ENCODE data around the gene CRACDL.

DNA sequence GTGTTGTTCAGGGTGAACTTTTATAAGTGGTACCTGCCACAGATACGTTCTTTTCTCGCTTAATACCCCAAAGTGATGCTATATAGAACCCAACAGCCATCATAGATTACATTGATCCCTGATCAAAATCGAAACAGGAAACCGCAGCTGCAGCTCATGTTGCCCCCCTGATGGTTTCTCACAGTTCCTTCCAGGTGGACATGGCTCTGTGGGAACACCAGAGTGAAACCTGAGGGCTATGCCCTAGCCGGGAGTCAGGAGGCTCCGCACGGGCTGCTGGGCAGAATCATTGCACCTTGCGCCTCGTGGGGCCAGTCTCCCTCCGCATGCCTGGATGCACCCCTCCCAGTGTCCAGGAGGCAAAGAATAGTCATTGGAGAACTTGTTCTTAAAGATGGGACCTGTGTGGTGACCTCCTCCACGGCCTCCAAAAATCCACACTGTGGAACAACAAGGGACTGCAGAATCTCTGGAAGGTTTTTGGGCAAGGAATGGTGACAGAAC is 61.8 kb downstream of the CRACDL start:
- TF ChIP-seq, protein P1, sequence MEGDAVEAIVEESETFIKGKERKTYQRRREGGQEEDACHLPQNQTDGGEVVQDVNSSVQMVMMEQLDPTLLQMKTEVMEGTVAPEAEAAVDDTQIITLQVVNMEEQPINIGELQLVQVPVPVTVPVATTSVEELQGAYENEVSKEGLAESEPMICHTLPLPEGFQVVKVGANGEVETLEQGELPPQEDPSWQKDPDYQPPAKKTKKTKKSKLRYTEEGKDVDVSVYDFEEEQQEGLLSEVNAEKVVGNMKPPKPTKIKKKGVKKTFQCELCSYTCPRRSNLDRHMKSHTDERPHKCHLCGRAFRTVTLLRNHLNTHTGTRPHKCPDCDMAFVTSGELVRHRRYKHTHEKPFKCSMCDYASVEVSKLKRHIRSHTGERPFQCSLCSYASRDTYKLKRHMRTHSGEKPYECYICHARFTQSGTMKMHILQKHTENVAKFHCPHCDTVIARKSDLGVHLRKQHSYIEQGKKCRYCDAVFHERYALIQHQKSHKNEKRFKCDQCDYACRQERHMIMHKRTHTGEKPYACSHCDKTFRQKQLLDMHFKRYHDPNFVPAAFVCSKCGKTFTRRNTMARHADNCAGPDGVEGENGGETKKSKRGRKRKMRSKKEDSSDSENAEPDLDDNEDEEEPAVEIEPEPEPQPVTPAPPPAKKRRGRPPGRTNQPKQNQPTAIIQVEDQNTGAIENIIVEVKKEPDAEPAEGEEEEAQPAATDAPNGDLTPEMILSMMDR (conservative IDR thresholded peaks at IDR 0.05; ENCODE audit: low read depth, low read length) = no peak
- no peak for TF ChIP-seq EZH2 (IDR thresholded peaks at IDR 0.05; ENCODE audit: low read length, unreplicated experiment)

Measured in PC-3 (cell line).